Activated CD4-positive, alpha-beta T cell treated with anti-CD3 and anti-CD28 coated beads, Interleukin-2, amount 50 U/mL, for 1 hour (primary cell): Measurements from ENCODE around the gene C11orf97.
"Not testable (repeated sequence)": the region's sequence is repeated elsewhere in the genome, so short reads cannot be mapped to it uniquely, and the experiment has no call there.

Experiments
- DNase-seq: peaks from one replicate; pipeline ENCODE4 v3.0.0-alpha.2; 2020

Gene C11orf97, protein sequence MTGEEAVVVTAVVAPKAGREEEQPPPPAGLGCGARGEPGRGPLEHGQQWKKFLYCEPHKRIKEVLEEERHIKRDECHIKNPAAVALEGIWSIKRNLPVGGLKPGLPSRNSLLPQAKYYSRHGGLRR

DNA sequence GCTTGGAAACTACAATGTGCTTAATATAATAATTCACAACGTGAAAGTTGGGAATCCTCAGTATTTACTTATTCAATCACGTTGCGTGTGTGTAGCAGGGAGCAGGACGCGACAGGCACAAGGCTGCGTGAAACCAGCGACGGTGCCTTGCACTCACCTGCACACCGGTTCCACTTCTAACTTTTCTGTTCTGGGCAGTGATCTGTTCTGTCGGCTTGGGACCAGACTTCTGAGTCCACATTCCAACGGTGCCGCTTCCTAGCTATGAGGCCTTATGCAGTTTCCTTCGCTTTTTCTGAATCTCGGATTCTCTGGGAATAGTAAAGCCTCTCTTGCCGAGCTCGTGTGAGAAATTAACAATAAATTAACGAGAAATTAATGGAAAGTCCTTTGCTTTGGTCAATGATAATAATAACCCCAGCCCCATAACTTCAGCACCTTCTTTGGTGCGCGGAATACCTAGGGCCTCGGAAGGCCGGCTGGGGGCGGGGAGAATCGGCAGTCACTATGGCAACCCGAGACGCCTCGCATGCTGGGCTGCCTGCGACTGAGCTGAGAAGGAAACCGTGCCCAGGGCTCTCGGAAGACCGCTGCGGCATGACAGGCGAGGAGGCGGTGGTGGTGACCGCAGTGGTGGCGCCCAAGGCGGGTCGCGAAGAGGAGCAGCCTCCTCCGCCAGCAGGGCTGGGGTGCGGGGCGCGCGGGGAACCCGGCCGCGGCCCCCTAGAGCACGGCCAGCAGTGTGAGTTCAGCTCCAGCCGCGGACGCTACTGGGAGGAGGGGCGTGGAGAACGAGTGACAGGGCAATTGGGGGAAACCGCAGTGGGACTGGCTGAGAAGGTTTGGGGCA lies at the start of gene C11orf97:
C11orf97 (plus strand) TSS at position 530 of the 850 bp plus-strand sequence; CDS start at position 598, 68 bp downstream.
- DNase-seq, result peak; percentile 42

DNA sequence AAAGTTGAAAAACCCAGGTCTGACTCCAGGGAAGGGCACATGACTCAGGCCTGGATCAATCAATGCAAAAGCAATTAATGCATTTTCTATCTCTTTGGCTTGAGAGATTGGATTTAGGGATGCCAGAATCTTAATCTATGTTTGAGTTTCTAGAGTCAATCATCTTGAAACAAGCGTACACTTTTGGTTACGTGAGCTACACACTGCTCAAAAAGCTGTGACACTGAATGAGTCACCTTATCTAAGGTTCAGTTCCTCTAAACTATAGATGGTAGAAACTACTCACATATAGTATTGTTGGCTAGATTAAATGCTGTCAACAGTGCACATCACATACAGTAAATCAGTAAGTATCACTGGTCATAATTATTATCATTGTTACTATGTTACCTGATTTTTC lies 42.8 kb upstream of the C11orf97 start:
- no peak for DNase-seq

DNA sequence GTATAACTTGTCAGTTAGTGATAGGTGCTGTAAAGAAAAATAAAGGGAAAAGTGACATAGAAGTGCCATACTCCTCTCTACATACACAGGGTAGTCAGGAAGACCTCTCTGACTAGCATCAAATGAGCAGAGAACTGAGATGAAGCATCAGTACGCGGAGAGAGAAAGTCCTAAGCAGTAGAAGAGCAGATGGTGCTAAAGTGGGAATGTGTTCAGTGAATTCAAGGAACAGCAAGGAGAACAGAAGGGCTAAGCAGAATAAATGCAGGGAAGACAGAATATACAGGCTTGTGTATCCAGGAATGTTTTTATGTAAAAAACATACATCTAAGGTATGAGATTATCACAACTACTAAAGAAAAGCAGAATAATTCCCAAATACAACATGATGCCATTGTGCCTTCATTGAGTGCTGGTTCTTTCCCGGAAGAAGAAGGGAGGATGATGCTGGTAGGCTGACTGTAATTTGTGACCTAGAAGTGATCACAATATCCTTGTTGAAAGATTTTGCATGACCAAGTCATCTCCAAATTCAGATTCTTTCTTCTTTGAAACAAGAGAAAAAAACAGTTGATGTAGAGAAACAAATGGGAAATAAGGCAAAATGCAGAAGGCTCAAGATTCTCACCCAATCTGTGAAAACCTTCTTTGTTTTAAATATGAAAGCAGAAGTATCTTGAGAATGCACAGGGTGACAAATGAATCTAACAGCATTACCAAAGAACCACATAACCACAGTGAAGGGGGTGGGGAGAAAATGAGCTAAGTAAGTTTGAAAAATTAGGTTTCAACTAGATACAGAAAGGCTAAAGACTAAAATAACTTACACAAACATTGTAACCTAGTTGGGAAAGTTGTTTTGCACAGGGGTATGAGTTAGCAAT lies 39.1 kb upstream of the C11orf97 start:
- no peak for DNase-seq

DNA sequence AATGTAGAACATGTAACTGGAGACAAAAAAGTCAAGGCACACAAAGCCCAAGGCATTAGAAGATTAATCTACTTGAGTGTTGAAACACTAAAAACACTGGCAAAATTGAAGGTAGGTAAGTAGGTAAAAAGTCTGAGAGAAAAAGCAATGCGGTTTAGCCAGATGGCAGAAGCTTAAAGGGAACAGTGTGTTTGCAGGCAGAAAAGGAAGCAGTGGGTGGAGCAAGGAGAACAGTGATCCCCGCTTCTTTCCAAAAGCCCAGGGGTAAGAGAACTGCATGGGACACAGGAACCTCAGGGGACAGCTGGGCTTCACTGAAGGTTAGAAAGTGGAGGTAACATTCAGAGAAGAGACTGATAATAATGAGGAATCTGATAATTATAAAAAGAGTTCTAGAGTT lies 34.6 kb upstream of the C11orf97 start:
- no peak for DNase-seq

DNA sequence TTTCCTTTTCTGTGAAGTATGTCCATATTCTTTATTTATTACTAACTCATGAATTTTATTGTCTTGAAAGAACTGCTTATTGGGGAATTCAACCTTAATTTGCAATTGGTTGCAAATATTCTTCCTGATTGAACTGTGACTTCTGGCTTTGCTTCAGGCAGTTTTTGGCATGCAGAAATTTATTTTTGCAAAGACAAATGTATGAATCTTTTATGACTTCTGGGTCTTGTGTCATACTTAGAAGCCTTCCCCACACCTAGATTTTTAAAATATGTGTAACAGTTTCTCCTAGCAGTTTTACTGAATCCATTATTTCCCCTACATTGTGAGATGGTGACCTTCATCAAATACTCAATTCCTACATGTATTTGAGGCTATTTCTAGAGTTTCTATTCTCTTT lies 30.9 kb upstream of the C11orf97 start:
- DNase-seq, result no peak

DNA sequence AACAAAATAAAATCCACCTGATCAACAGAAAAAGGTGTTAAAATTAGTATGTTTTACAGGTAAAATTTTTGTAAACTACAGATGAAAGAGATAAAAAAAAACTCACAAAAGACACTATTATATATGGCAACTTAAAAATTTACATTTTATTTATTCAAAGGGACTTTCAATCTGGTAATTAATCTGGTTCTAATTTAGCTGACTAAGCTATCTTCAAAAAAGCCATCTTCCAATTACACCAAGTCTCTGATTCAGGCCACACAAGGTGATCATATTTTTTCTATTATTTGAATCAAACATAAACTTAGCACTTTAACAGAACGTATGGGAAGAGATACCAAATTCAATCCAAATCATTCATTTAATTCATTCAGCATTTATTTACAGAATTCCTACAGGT lies 26.2 kb upstream of the C11orf97 start:
- no peak for DNase-seq

DNA sequence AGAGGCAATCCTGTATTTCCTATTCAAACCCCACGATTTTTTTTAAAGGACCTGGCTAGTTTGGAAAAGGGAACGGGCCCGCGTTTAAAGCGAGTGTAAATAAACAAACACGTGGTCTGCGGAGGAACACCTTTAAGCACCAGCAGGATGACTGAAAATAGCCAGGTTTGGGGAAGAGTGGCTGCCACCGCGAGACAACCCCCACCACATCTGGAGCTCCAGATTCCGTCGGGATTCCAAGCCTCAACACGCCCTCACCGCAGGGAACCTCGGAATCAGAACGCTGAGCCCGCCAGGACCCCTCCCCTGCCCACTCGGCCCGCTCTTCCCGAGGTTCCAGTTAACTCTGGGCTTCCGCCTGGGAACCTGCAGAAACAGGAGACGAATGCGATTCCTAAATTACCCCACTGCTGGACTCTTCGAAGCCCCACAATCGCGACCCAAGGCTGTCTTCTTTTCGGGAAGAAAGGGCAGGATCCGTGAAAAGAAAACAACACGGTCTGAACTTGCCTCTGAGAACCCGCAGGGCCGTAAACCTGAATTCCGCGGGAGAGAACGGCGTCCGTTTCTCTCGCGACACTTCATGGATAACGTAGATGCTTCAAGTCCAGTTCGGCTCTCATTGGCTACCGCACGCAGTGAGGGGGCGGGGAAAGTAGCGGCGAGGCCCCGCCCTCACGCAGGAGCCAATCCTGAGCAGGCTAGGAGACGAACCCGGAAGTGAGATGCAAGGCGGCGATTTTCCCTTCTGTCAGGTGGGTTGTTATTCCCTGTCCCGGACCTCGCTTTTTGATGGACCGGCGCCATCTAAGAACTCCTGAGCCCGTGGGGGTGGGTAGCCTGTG lies 18.8 kb upstream of the C11orf97 start, which contains the start of the genes ANKRD49 and MRE11:
ANKRD49 (plus strand) TSS at position 704 of the 845 bp plus-strand sequence. CDS start 2,710 bp downstream, outside the sequence.
MRE11 (minus strand) TSS at position 564 of the 845 bp plus-strand sequence. CDS start 1,043 bp downstream, outside the sequence.
- peak; percentile 94 for DNase-seq

DNA sequence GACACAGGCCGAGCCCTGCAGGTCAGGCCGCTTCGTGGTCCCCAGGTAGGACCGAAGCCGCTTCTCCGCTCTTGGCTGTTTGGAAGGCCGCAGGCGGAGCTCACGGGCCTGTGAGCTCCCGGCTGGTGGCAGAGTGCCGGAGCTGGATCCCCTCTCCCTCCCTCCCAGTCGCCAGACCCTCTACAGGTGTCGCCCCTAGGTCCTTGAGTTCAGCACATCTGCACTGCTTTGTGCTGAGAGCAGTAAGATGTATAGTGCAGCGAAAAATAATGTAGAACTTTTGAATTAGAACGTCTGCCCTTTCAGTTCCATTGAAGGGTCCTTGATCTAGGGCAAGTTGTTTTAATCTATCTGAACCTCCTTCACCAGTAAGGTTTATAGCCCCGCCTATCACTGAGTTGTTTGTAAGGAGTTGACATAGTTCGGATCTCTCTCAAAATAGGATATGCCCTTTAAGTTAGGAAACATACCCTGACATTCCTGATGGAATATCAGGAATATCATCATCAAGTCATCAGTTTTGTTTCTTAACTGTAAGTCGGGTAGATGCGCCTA lies 18.1 kb upstream of the C11orf97 start:
- no peak for DNase-seq

DNA sequence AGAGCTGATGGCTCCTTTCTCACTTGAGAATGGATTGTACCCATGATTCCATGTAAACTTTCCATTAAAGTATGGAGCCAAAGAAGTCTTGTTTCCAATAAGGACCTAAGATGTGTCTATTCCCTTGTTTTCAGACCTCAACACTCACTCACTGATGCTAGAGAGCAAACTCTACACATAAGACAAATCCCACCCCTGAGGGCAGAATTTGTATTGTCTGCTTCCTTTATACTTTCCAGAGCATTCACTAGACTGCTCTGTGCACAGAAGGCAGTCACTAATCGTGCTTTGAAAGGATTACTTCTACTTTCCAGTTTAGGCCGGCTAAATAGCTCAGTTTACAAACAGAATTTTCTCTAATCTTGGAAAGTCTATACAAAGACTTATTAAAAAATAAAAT lies 12.1 kb upstream of the C11orf97 start:
- DNase-seq, result no peak

DNA sequence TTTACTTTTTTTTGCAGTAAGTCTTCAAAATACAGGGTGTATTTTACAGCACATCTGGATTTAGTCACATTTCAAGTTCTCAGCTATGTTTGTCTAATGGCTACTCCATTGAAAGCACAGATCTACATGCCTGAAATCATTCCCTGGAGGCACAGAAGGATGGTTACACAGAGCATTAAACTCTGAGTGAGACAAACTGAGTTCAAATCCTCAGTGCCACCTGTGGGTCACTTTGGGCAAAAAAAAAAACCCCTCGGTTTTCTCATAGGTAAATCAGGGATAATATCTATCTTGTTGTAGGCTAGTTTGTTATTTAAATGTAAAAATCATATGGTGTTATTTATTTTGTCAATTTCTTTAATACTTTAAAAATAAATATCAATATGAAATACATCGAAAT lies 10.7 kb upstream of the C11orf97 start:
- no peak for DNase-seq

DNA sequence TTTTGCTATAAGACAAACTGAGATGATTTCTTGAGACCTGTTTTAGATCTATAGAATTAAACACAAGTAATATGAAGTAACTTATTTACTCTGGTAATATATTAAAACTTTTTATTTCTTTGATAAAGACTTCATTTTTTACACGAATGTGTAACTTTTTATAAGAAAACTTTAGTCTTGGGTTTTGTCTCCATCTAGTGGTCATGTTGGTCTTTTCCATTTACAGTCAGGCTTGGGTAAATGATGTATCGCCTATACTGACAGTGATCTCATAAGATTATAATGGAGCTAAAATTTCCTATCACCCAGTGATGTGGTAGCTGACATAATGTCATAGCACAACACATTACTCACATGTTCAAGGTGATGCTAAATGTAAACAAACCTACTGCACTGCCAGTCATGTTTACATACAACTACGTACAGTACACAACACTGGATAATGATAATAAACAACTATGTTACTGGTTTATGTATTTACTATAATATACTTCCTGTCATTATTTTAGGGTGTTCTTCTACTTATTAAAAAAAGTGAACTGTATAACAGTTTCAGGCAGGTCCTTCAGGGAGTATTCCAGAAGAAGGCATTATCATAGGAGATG lies 7.5 kb upstream of the C11orf97 start:
- DNase-seq, result no peak

DNA sequence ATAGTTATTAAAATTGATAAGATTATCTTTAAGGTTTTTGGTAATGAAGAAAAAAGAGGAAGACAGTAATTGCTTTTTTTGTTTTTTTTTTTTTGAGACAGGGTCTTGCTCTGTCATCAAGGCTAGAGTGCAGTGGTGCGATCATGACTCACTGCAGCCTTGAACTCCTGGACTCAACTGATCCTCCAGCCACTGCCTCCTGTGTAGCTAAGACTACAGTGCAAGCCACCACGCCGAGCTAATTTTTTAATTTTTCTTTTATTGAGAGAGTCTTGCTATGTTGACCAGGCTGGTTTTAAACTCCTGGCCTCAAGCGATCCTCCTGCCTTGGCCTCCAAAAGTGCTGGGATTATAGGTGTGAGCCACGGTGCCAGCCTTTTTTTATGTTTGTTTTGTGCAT lies 5.7 kb upstream of the C11orf97 start:
- DNase-seq, result not testable (repeated sequence)

DNA sequence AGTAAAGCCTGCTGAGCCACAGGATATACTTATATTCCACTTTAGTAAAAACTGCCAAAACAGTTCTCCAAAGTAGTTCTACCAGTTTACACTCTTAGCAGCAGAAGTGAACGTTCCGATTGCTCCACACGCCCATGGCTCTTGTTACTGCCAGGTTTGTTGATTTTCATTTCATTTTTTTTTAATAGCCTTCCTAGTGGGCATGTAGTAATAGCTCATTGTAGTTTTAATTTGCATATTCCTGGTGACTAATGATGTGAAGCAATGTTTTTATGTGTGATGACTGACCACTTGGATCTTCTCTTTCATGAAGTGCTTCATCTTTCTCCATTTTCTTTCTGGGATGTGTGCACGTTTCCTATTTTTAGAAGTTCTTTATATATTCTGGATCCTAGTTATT lies 4.8 kb upstream of the C11orf97 start:
- DNase-seq, result no peak

DNA sequence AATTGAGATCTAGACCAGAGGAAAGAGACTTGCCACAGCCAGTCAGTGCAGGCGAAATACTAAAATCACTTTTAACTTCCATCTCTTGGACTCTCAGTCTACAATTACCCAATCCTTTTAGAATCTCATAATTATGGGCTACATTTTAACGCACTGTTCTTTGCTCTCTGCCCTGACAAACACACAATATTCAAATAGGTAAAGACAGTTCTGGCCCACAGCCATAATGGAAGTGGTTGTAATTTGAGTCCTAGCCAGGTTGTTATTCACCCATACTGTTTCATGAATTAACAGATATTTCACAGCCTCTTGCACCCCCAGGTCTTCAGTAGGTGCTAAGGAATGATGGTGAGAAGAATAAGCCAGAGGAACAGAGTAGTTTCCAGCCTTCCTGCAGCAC lies 830 bp downstream of the C11orf97 start:
- no peak for DNase-seq

DNA sequence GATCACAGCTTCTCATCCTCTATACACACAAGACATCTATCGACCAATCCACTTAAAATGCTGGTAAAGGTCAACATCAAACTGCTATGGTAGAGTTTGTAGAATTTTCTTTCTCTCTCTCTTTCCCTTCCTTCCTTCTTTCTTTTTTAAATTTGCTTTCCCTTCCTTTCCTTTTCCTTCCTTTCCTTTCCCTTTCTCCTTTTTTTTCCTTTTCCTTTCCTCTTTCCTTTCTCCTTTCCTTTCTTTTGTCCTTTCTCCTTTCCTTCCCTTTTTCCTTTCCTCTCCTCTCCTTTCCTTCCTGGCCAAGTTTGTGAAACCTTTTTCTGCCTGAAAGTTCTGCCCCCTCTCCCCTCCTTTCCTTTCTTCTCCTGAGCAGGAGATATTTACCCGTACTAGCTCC lies 3.1 kb downstream of the C11orf97 start:
- no peak for DNase-seq

DNA sequence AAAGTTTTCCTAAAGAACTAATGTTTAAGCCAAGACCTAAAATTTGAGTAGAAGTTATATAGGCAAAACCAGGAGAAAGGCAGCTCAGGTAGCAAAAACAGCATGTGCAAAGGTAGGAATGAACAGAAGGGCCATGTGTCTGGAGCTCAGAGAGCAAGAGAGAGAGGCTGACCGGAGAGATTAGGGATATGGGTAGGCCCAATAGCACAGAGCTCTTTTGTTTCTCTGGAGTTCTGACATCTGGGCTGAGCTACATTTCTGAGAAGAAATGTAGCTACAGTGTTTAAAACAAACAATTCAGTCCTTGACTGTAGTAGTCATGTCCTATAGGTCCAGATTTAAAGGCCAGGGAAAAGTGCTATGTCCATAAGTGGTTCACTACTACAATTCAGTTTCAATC lies 4.5 kb downstream of the C11orf97 start:
- DNase-seq, result no peak

DNA sequence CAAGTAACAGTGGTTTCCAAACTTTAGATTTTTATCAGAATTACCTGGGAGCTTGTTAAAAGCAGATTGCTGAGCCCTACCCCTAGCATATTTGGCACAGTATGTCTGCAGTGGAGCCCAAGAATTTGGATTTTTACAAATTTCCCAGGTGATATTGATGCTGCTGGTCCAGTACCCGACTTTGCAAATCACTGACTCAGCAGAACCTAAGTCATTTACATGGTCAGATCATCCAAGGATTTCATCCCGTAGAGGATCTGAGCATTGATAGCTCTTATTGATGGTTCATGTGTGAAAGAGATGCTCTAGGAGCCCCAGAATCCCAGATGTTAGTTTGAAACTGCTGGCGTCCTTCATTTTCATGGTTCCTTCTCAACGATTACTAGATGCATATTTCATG lies 6.0 kb downstream of the C11orf97 start:
- DNase-seq, result no peak

DNA sequence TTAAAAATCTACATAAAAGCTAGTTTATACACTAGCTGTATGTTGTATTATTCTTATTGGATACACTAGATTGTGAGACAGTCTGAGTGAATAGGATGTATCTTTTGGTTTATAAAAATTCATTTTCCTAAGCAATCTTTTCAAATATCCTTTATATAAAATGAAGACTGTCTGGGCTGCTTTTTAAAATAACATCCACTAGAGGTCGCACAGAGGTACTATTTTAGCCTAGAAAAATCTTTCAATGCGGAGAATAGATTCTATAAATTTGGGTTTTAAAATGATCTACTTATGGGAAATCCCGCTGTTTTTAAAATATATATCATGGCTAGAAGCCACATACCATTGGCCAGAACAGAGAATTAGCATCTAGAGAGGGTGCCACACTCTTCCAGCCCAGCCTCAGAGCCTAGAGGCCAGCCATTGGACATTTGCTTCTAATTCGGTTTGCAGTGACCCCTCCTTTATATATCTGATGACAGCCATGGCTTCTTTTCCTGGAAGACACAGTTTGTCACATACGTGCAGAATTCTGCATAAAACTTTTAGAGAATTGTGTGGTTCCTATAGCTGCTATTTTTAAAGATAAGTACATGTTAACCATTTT lies 7.3 kb downstream of the C11orf97 start:
- DNase-seq, result no peak

DNA sequence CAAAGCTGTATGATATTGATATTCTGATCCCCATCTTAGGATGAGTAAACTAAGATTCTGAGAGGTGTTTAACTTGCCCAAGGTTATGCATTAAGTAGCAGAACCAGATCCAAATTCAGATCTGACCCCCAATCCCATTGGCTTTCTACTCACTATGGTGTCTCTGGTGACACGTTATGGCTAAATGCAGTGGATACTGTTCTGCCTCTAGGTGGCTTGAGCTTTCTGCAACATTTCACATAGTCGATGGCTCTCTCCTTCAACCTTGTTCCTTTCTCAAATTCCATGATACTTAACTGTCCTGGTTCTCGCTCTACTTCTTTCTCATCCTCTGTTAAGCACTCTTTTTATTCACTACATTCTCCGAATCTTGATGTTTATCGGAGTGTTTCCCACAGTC lies 9.4 kb downstream of the C11orf97 start:
- DNase-seq, result no peak

DNA sequence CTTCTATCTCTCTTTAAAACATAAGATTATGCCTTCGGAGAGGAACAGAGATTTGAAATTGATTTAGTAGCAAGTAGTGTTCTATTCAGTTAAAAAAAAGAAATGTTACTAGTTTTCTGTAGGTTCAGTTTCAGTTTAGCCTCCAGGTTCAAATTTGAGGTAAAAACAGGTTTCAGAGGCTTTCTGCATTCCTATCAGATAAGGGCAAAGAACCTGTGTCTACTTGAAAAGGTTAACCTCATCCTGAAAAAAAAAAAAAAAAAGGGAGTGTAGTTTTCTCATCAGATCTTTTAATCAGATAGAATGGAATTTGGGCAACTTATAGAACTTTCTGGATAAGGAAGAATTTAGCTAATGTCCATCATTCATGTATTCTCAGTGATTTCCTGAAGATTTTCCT lies 12.1 kb downstream of the C11orf97 start:
- no peak for DNase-seq
